ENCODE data around the gene WBP1.
"Not testable (repeated sequence)": the region's sequence is repeated elsewhere in the genome, so short reads cannot be mapped to it uniquely, and the experiment has no call there.

The WBP1 gene

GRCh38 chr2:74448771-74449170 is 9.5 kb upstream of the WBP1 start:
- H3K4me3 ChIP-seq (ENCODE audit: low read depth, low read length), result no peak overlapping the region

GRCh38 chr2:74450570-74451190 is 7.6 kb upstream of the WBP1 start:
- H3K4me3 ChIP-seq (ENCODE audit: low read depth, low read length), result no peak overlapping the region

- peak within 1 kb of the TSS; percentile 81 for H3K4me3 ChIP-seq (ENCODE audit: low read depth, low read length)
These were observed 3.4 kb upstream of the WBP1 start, which contains the start of gene INO80B for GRCh38 chr2:74454654-74455511. Gene INO80B (plus strand): TSS chr2:74455087. CDS start chr2:74455117, 30 bp downstream.

- H3K4me3 ChIP-seq (ENCODE audit: low read depth, low read length), result peak overlapping the region; percentile 70
These were observed 1.1 kb upstream of the WBP1 start for GRCh38 chr2:74457129-74457548.

GRCh38 chr2:74457549-74458131 is 598 bp upstream of the WBP1 start:
- peak overlapping the region; percentile 70 for H3K4me3 ChIP-seq (ENCODE audit: low read depth, low read length)

- H3K4me3 ChIP-seq (ENCODE audit: low read depth, low read length), result peak overlapping the region; percentile 97
These were observed 713 bp downstream of the WBP1 start for GRCh38 chr2:74458938-74459363.

- not testable (repeated sequence) for H3K4me3 ChIP-seq (ENCODE audit: low read depth, low read length)
These were observed 1.4 kb downstream of the WBP1 start for GRCh38 chr2:74459503-74460118.

GRCh38 chr2:74460187-74460586 is 1.9 kb downstream of the WBP1 start:
- not testable (repeated sequence) for H3K4me3 ChIP-seq (ENCODE audit: low read depth, low read length)

GRCh38 chr2:74461187-74462053 is 3.2 kb downstream of the WBP1 start:
- H3K4me3 ChIP-seq (ENCODE audit: low read depth, low read length), result no peak overlapping the region

GRCh38 chr2:74462054-74462785 is 4.0 kb downstream of the WBP1 start:
- H3K4me3 ChIP-seq (ENCODE audit: low read depth, low read length), result no peak overlapping the region

- H3K4me3 ChIP-seq (ENCODE audit: low read depth, low read length), result no peak overlapping the region
These were observed 4.5 kb downstream of the WBP1 start for GRCh38 chr2:74462786-74463105.

GRCh38 chr2:74464406-74464805 is 6.2 kb downstream of the WBP1 start:
- H3K4me3 ChIP-seq (ENCODE audit: low read depth, low read length), result peak overlapping the region; percentile 80

- not testable (repeated sequence) for H3K4me3 ChIP-seq (ENCODE audit: low read depth, low read length)
These were observed 12.5 kb downstream of the WBP1 start for GRCh38 chr2:74470742-74471141.

GRCh38 chr2:74471332-74472065 is 13.3 kb downstream of the WBP1 start:
- peak overlapping the region; percentile 91 for H3K4me3 ChIP-seq (ENCODE audit: low read depth, low read length)

GRCh38 chr2:74472086-74472944 is 14.1 kb downstream of the WBP1 start, which contains the start of gene MRPL53:
Gene MRPL53 (minus strand): TSS chr2:74472680. CDS start chr2:74472660, 20 bp downstream.
- H3K4me3 ChIP-seq (ENCODE audit: low read depth, low read length), result peak within 1 kb of the TSS; percentile 91

GRCh38 chr2:74472945-74473258 is 14.7 kb downstream of the WBP1 start:
- peak overlapping the region; percentile 91 for H3K4me3 ChIP-seq (ENCODE audit: low read depth, low read length)

GRCh38 chr2:74474481-74474880 is 16.2 kb downstream of the WBP1 start:
- no peak overlapping the region for H3K4me3 ChIP-seq (ENCODE audit: low read depth, low read length)

- H3K4me3 ChIP-seq (ENCODE audit: low read depth, low read length), result no peak overlapping the region
These were observed 16.7 kb downstream of the WBP1 start for GRCh38 chr2:74474899-74475298.

All from iPS-11a (cell line).